ENCODE data around the gene STYXL2.

The STYXL2 gene

DNA sequence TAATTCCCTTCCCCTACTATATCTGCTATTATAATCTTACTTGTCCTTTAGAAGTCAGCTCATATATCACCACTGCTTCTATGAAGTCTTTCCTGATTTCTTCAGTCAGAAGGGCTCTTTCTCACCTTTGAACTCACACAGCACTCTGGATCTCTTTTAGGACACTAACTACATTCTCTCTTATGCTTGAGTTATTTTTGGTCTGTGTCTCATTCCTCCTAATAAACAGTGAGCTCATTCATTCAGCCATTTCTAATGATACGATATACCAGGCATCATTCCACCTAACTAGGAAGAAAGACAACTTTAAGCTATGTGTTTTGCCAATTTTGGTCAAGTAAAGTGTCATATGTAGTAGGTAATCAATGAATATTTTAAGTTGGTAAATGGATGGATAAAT, 1.2 kb upstream of the STYXL2 start:
- H3K4me3 ChIP-seq (replicated peaks; ENCODE audit: low read depth, low read length), result no peak overlapping the region
- TF ChIP-seq, protein P1, sequence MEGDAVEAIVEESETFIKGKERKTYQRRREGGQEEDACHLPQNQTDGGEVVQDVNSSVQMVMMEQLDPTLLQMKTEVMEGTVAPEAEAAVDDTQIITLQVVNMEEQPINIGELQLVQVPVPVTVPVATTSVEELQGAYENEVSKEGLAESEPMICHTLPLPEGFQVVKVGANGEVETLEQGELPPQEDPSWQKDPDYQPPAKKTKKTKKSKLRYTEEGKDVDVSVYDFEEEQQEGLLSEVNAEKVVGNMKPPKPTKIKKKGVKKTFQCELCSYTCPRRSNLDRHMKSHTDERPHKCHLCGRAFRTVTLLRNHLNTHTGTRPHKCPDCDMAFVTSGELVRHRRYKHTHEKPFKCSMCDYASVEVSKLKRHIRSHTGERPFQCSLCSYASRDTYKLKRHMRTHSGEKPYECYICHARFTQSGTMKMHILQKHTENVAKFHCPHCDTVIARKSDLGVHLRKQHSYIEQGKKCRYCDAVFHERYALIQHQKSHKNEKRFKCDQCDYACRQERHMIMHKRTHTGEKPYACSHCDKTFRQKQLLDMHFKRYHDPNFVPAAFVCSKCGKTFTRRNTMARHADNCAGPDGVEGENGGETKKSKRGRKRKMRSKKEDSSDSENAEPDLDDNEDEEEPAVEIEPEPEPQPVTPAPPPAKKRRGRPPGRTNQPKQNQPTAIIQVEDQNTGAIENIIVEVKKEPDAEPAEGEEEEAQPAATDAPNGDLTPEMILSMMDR (IDR thresholded peaks at IDR 0.05; ENCODE audit: low read depth, low read length, missing control alignments), result no peak
- no peak for DNase-seq (ENCODE audit: extremely low read depth, low read depth)

DNA sequence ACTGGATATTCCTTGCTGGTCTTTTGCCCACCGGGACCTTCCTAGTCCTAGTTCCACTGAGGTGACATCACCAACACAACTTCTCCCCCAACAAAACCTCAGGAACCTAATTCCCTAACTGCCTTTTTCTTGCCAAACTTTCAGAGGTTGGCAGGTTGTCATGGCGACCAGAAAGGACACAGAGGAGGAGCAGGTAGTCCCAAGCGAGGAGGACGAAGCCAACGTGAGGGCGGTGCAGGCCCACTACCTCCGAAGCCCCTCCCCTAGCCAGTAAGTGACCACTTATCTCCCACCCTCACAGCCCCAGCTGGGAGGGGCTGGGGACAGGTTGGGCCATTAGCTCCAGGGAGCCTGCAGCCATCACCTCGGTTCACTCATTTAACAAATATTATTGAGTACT, 815 bp downstream of the STYXL2 start:
- no peak overlapping the region for H3K4me3 ChIP-seq (replicated peaks; ENCODE audit: low read depth, low read length)
- TF ChIP-seq, protein P1 (IDR thresholded peaks at IDR 0.05; ENCODE audit: low read depth, low read length, missing control alignments), result no peak
- DNase-seq (ENCODE audit: extremely low read depth, low read depth), result no peak

DNA sequence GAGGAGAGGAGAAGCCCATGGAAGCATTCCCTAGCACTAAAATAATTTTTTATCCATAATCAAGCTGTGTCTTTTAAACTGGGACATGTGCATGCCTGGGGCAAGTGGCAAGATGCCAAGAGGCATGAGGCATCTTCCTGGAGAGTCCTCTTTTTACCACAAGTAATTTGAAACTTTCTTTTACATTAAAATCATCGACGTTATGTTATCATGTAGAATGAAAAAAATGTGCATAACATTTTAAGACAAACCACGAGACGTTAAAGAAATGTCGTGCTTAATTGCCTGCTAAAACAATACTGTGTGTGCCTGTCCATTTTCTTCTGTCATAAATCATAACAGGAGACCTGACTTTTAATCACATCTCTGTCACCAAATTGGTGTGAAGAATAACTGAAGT, 1.5 kb downstream of the STYXL2 start:
- H3K4me3 ChIP-seq (replicated peaks; ENCODE audit: low read depth, low read length), result no peak overlapping the region
- peak; percentile 87 for DNase-seq (ENCODE audit: extremely low read depth, low read depth)
- TF ChIP-seq, protein P1 (IDR thresholded peaks at IDR 0.05; ENCODE audit: low read depth, low read length, missing control alignments), result no peak

DNA sequence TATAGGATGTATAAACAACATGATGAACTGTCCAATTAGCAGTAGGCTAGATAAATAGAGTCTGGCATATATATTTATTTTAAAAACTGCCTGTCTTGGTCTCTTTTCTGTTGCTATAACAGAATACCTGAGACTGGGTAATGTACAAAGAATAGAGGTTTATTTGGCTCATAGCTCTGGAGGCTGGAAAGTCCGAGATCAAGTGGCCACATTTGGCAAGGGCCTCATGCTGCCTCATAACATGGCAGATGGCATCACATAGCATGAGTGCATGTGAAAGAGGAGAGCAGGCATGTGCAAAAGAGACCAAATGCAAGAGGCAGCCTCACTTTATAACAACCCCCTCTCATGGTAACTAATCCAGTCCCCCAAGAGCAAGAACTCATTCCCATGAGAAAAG, 6.0 kb downstream of the STYXL2 start:
- H3K4me3 ChIP-seq (replicated peaks; ENCODE audit: low read depth, low read length), result no peak overlapping the region
- TF ChIP-seq, protein P1 (IDR thresholded peaks at IDR 0.05; ENCODE audit: low read depth, low read length, missing control alignments), result no peak
- DNase-seq (ENCODE audit: extremely low read depth, low read depth), result no peak

DNA sequence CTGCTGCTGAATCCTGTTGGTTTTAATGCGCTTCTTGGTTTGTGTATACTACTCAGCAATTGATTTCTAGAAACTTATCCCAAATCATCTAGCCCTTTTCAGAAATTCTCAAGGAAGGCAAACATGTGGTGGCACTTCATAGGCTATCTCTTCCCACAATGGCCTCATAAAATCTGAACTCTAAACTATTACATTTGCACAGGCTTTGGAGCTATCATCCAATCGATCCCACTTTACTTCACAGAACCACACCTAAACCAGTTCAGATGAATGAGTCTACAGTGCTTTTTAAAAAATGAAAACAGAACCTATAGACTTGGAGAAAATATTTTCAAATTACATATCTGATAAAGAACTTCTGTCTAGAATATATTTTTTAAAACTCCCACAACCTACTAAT, 6.9 kb downstream of the STYXL2 start:
- TF ChIP-seq, protein P1 (IDR thresholded peaks at IDR 0.05; ENCODE audit: low read depth, low read length, missing control alignments), result no peak
- H3K4me3 ChIP-seq (replicated peaks; ENCODE audit: low read depth, low read length), result no peak overlapping the region
- no peak for DNase-seq (ENCODE audit: extremely low read depth, low read depth)

DNA sequence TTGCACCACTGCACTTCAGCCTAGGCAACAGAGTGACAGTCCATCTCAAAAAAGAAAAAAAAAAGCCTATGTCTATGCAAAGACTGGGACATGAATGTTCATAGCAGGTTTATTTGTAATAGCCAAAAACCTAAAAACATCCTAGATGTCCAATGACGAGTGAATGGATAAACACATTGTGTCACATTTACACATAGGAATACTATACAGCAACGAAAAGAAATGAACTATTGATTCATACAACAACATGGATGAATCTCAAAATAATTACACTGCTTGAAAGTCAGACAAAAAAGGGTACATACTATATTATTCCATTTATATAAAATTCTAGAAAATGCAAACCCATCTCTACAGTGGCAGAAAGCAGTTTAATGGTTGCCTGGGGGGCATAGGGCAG, 7.9 kb downstream of the STYXL2 start:
- TF ChIP-seq, protein P1 (IDR thresholded peaks at IDR 0.05; ENCODE audit: low read depth, low read length, missing control alignments), result no peak
- H3K4me3 ChIP-seq (replicated peaks; ENCODE audit: low read depth, low read length), result no peak overlapping the region
- no peak for DNase-seq (ENCODE audit: extremely low read depth, low read depth)

DNA sequence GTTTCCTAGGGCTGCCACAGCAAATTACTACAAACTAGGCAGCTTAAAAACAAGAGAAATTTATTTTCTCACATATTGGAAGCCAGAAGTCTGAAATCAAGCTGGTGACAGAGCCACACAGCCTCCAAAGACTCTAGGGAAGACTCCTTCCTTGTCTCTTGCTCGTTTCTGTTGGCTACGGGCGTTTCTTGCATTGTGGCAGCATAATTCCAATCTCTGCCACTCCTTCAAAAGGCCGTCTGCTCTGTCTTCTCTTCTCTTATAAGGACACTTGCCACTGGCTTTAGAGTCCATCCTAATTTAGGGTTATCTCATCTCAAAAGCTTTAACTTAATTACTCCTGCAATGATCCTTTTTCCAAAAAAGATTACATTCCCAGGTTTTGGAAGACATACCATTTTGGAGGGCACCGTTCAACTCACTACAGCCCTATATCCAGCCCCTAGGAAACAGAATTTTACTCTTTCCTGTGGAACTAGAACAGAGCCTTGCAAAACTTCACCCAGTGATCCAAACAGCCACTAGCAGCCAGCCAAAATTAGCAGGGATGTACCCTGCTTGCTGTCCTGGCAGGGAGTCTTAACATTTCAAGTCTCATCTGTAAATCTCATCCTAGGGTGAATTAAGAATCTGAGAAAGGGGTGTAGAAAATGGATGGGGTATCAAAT, 9.2 kb downstream of the STYXL2 start:
- no peak overlapping the region for H3K4me3 ChIP-seq (replicated peaks; ENCODE audit: low read depth, low read length)
- TF ChIP-seq, protein P1 (IDR thresholded peaks at IDR 0.05; ENCODE audit: low read depth, low read length, missing control alignments), result no peak
- no peak for DNase-seq (ENCODE audit: extremely low read depth, low read depth)

Measured in HFF-Myc (cell line).